NCI-H1417 treated with DMSO at 0.1 percent for 48 hours (cell line): Measurements from ENCODE around the gene MEAF6.

Experiments
- DNase-seq: peaks from one replicate; lab custom pipeline; 2025; lab: John Stamatoyannopoulos, UW

MEAF6 gene

DNA sequence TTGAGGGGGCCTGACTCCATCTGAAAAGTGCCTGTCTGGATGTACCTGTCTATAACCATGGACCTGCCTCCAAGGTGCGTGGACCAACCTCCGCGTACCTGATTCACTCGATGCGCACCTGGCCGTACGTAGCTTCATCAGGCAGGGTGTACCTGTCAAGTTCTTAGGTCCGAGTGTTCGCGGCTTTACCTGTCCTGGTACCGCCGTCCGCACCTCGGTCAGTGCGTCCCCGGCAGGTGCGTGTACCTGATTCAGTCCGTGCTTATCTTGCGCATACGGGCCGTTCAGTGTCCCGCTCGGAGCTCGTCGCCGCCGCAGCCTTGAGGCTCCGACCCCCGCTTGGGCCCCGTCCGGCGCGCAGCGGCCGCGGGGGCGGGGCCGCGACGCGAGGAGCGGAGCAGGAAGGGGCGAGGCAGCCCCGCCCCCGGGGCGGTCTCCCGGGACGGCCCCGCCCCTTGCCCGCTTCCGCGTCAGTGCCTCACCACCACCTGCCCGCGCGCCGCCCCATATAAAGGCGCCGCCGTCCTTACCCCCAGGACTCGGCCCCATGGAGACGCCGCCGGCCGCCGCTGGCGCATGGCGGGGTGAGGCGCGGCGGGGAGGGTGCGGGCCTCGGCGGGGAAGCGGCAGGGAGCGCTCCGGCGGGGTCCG lies 40.4 kb downstream of the MEAF6 start, which contains the start of gene ZC3H12A:
TSS of gene ZC3H12A (plus strand) at position 535 of the 651 bp plus-strand sequence. CDS start 917 bp downstream, outside the sequence.
- DNase-seq: no peak

DNA sequence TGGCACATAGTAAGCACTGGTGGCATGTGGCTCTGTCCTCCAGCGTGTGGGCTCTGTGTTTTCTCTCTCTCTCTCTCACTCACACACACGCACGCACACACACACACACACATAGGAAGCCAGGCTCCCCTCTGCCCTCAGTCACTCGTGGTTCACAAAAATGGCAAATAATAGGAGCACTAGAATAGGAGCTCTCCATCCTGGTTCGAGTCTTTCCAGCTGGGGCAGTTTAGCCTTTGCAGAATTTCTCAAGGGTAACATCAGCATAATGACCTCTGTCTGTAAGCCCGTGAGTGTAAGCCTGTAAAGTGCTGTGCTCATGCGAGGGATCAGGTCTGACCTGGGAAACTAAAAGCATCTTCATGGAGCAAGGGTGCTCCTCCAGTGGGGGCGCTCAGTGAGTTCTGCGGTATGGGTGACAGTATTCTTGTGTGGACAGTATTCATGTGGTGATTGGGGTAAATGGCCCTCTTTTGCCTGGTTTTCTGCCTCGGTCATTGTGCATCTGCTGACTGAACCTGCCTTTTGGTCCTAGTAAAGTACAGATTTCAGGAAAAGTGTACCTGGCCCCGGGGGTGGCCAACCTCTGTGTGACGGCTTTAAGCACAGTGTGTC lies 41.0 kb downstream of the MEAF6 start:
- no peak for DNase-seq

- no peak for DNase-seq
Observed at GRCh38 chr1:37472994-37473393, 41.6 kb downstream of the MEAF6 start.

GRCh38 chr1:37472281-37472680 lies 42.3 kb downstream of the MEAF6 start:
- DNase-seq: no peak

DNA sequence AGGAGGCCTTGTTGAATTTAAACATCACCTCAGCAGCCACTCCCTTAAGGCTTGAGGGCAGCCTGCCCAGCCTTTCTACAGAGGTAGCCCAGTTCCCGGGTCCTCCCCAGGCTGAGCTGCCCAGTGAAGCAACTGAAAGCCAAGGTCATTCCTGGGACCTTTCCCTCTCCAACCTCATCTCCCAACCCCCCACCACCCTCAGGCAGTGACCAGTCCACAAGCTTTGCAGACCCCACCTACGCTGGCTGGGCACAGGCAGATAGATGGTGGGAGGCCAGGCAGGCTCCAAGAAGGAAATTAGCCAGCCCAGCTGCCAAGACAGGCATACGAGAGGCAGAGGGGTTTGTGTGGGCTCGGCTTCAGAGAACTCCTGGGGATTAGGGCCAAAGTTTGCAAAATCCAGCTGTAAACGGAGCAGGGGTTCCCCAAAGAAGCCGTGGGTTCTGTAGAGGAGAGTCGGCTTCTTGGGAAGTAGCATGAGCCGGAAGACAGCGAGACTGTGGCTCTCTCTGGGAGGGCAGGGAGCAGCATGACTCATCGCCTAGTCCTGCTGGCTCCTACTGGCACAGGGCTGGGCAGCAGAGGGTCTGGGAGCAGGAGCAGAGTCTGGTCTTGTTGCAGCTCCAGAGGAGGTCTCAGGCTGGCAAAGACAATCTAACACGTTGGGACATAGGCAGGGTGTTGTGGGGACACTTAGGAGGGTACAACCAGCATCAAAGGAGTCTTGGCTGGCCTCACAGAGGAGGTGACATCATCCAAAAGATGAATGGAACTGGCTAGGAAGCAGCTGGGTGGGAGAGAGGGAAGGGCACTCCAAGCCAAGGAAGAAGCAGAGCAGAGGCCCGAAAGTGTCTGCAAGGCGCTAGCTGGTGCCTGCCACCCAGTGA lies 43.0 kb downstream of the MEAF6 start:
- DNase-seq: no peak

- no peak for DNase-seq
Observed at GRCh38 chr1:37469386-37469785, 45.2 kb downstream of the MEAF6 start.

DNA sequence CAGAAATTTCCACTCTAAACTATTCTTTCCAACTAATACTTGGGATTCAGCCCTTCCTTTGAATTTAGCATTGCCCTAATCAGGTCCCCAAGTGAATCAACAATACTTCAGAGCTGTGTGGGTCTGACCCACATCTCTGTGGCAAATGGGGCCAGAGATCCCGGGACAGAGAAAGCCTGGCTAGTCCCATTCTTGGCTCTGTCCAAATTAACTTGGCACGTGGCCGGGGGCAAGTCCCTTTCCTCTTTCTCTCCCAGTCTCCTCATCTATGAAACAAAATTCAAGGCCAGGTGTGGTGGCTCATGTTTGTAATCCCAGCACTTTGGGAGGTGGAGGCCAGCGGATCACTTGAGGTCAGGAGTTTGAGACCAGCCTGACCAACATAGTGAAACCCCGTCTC lies 46.5 kb downstream of the MEAF6 start:
- no peak for DNase-seq

- DNase-seq: no peak
Observed at GRCh38 chr1:37465593-37466517, 48.7 kb downstream of the MEAF6 start.

DNA sequence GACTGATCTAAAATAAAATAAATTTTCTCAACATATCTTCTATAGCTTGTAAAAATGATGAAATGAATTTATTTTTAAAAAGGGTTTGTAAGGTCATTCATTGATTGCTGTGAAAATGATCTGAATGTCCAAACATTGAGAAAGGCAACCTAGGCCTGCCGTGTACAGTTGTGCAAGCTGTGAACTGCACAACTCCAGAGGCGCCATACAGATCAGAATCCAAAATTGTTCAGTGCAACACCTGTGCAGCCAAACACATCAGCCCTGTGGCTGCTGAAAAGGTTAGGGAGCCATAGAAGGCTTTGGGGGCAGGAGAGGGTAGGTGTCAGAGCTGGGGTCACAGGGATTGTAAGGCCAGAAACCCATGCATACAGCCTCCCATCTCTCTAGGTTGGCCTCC lies 50.1 kb downstream of the MEAF6 start:
- no peak for DNase-seq

- no peak for DNase-seq
Observed at GRCh38 chr1:37461698-37462436, 52.7 kb downstream of the MEAF6 start.

DNA sequence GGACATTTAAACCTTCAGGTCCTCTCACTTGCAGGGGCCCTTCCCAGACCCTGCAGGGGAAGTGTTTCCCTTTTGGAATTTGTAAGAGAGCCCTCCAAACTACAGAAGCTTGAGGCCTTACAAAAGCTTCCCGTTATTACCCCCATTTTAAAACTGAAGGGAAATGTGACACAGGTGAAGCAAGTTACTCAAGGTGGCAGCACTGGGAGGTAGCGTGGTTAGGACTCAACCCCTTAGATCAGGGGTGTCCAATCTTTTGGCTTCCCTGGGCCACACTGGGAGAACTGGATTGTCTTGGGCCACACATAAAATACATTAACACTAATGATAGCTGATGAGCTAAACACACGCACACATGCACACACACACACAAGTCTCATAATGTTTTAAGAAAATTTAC lies 56.0 kb downstream of the MEAF6 start:
- DNase-seq: no peak

DNA sequence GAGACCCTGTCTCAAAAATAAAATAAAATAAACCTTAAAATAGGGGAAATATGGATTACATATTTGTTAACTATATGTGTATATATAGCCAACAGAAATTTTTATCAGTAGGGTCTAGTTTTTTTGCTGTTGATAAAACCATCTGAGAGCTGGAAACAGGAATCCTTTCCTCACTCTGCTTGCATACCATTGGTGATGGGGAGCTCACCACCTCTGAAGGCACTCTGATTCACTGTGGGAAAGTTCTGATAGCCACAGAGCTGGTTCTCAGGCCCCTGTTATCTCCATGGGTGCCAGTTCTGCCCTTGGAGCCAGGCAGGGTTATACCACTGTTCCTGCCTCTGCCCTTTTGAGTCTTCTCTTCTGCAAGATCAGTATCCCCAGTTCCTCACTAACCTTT lies 58.0 kb downstream of the MEAF6 start:
- DNase-seq: no peak

DNA sequence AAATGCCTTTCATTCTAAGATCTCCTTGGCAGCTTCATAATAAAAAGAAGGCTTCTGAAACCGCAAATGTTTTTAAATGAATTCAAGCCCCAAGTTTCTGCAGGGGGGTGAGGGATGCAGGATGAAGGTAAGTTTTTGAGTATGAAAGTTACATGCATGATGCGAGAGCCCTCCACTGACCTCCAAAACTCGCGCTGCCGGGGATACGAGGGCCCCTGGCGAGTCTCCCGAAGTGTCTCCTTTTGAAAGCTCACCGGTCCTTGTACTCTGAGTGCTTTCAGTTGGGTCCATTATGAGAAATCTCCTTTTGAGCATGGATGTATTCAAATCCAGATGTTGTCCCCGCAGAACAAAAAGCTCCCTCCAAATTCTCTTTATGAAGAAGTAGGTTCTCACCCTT lies 59.0 kb downstream of the MEAF6 start:
- DNase-seq: no peak

DNA sequence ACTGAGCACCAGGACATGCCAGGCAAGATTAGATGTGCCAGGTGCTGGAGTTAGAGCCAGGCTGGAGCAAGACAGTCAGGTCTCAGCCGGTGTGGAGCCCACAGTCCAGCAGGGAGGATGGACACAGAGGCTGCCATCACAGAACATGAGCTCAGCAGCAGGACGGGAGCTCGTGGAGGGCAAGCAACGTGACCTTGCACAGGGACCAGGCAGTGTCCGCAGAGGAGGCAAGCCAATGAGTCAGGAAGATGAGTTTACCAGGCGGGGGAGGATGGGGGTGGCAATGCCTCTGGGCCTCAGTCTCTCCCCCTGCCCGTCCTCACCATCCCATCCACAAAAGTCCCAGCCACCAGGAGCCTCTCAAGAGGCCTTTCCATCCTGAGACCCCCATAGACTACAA lies 60.9 kb downstream of the MEAF6 start:
- DNase-seq: no peak

GRCh38 chr1:37452416-37452815 lies 62.1 kb downstream of the MEAF6 start:
- DNase-seq: no peak

DNA sequence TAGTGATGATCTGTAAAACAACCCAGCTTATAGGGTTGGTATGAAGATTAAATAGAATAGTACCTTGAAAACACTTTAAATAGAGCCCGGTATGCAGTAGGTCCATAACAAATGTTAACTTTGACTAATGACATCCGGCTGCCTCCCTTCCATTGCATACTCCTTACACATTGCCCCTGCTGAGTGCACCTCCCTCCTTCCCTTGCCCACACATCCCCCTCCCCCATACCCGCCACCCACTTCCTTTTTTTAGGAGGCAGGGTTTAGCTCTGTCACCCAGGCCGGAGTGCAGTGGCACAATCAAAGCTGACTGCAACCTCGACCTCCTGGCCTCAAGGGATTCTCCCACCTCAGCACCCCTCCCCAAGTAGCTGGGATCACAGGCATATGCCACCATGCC lies 64.6 kb downstream of the MEAF6 start:
- no peak for DNase-seq

DNA sequence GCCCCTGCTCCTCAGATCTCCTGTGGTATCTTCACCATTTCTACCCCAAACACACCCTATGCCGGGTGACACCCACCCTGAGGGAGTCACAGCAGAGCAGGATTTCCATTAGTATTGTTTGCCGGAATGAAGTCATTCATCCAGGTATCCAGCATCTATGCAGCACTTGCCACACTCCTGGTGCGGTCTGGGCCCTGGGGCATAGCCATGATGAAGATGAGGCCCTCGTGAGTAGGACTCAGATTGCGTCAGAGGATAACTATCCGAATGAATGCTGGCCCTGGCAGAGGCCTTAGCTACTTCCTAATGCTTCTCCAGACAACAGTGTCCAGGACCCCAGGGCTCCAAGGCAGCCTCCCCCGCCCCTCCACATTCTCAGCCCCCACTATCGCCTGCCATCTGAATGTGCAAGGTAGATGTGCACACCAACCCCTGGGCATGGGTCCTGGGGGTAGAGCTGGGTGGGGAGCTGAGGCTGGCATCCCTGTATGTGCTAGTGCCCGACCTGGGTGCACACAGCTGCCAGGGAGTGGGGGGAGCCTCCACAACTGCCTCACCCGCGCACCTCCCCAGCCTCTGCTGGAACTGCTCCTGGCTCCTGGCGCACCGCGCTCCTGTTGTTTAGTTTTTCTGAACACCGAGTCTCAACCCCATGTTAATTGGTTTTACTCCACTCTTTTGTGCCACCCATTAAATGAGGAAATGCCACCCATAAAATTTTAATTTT lies 65.7 kb downstream of the MEAF6 start:
- no peak for DNase-seq

- no peak for DNase-seq
Observed at GRCh38 chr1:37448185-37448584, 66.4 kb downstream of the MEAF6 start.

DNA sequence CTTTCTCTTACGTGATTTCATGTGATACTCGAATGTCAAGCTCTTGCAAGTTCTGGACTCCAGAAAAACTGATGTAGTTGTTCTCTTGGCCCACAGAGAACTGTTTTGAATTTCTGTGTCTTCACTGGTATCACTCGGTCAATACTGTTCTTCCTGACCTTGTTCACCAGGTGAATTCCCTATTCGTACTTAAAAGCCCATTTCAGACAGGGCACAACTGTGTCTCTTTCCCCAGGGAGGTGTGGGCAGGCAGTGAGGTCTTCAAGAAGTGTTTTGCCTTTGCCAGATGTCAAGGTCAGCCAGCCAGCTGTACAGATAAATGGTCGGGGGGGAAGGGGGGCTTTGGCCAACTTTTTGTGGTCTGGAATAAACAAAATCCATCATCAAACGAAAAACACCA lies 67.7 kb downstream of the MEAF6 start:
- DNase-seq: no peak

DNA sequence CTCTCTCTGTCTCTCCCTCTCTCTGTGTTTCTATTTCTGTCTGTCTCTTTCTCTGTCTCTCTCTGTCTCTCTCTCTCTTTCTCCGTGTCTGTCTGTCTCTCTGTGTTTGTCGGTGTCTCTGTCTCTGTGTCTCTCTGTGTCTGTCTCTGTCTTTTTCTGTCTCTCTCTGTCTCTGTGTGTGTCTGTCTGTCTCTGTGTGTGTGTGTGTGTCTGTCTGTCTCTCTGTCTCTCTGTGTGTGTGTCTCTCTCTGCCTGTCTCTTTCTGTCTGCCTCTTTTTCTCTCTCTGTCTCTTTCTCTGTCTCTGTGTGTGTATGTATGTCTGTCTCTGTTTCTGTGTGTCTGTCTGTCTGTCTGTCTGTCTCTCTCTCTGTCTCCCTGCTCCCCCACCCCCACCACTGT lies 71.9 kb downstream of the MEAF6 start:
- no peak for DNase-seq
